ENCODE data around the gene NEURL2. TPM values are rescaled to one million over a fixed set of nuclear protein-coding genes. Genes with fewer than 3 reads are reported as not detected.
"Not testable (repeated sequence)": the region's sequence is repeated elsewhere in the genome, so short reads cannot be mapped to it uniquely, and the experiment has no call there.

Gene NEURL2
- total RNA-seq, 1 experiment from 2014 or later: 7.1 TPM

GRCh38 chr20:45905505-45906079, 14.6 kb upstream of the NEURL2 start:
- in situ Hi-C loops (cut with HindIII; ENCODE audit: low pct_unique_long_range_greater_than_20kb, low sequenced_read_pairs): no loop called here

DNA sequence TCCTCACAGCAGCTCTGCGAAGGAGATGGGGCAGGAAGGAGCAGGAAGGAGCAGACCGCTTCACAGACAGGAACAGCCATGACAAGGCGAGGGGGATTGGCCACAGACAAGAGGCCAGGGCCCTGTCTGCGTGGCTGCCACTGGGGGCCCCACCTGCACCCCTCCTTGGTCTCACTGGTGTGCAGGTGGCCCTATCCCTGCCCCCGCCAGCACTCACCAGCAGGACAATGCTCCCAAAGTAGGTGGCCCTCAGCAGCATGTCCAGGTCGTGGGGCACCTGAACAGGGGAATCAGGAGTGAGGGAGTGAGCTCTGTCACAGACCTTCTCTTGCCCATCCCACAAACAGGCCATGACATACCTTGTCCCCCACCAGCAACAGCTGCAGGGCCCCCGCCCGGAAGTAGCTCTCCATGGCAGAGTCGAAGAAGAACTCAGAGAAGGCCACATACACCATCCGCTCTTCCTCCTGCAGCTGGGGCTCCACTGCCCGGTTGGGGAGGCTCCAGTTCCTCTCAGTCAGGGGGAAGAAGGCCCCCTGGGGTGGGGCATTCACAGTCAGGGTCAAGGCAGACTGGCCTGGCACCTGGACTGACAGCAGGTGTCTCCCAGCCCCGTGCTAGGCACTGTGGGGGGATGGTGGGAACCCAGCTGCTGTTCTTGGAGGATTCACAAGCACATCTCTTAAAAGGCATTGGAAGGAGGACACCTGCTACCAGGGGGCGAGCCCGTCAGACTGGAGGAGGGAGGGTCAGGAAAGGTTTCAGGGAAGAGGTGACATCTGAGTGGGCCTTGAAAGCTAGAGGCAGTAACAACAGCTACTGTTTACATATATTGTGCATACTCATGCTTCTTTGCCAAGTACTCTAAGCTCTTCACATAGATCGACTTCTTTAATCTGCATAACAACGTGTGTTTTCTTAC, 13.8 kb upstream of the NEURL2 start:
- in situ Hi-C loops (cut with HindIII; ENCODE audit: low pct_unique_long_range_greater_than_20kb, low sequenced_read_pairs): no loop called here
- no peak for DNase-seq (ENCODE audit: low read depth, low spot score)

More at GRCh38 chr20:45905505-45906079, 14.6 kb upstream of the NEURL2 start:
- no peak for DNase-seq (ENCODE audit: low read depth, low spot score)

DNA sequence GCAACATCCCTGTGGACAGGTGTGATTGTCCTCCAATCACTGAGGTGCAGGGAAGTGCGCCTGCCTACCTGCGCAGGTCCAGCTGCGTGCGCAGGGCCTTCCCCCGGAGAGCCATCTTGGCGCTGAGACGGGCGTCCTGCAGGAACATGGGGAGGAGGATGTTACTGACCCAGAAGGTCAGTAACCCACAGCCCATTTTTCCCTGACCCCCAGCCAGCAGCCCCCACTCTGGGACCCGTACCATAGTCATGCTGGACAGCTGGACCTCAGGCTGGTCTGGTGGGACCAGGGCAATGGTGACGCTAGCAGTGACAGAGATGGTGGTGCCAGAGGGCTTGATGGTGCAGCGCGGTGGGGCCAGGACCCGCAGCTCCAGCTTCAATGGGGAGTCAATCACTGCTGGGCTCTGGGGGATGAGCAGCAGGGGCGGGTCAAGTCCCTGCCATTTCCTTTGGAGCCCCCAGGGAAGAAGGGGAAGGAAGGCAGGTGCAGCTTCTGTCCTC, 11.2 kb upstream of the NEURL2 start:
- no peak for DNase-seq (ENCODE audit: low read depth, low spot score)
- in situ Hi-C loops (cut with HindIII; ENCODE audit: low pct_unique_long_range_greater_than_20kb, low sequenced_read_pairs): no loop called here

GRCh38 chr20:45901332-45901731, 10.3 kb upstream of the NEURL2 start:
- DNase-seq (ENCODE audit: low read depth, low spot score); in situ Hi-C loops (cut with HindIII; ENCODE audit: low pct_unique_long_range_greater_than_20kb, low sequenced_read_pairs): not testable (repeated sequence)

GRCh38 chr20:45899046-45899835, 8.2 kb upstream of the NEURL2 start:
- in situ Hi-C loops (cut with HindIII; ENCODE audit: low pct_unique_long_range_greater_than_20kb, low sequenced_read_pairs): no loop called here
- DNase-seq (ENCODE audit: low read depth, low spot score): no peak

- DNase-seq (ENCODE audit: low read depth, low spot score): no peak
- in situ Hi-C loops (cut with HindIII; ENCODE audit: low pct_unique_long_range_greater_than_20kb, low sequenced_read_pairs): no loop called here
These were observed 7.3 kb upstream of the NEURL2 start for GRCh38 chr20:45898285-45898684.

DNA sequence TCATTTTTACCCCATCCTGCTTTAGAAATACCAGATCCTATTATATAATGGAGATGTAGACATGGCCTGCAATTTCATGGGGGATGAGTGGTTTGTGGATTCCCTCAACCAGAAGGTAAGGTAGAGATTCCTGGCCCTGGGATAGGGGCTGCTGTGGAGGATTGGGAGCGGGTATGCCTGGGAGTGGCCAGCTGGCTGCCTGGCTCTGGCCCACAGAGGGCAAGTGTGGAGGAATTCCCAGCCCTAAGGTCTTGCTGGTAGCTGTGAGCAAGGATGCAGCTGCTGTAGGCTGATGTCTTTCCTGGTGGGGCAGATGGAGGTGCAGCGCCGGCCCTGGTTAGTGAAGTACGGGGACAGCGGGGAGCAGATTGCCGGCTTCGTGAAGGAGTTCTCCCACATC, 6.7 kb upstream of the NEURL2 start:
- in situ Hi-C loops (cut with HindIII; ENCODE audit: low pct_unique_long_range_greater_than_20kb, low sequenced_read_pairs): no loop called here
- DNase-seq (ENCODE audit: low read depth, low spot score): no peak

DNA sequence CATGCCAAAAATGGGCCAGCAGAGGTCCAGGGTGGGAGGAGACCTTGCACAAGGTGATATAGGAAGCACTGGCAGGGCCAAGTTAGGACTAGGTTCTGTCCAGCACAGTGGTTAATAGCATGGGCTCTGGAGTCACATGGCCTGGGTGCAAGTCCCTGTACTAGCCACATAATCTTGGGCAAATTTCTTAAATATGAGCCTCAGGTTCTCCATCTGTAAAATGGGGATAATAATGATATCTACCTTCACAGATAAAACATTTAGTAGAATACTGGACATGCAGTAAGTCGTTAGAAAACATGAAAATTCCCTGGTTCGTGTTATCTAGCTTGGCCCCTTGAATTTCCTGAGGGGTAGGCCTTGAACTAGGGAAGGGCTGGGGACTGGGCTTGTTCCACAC, 6.3 kb upstream of the NEURL2 start:
- in situ Hi-C loops (cut with HindIII; ENCODE audit: low pct_unique_long_range_greater_than_20kb, low sequenced_read_pairs): no loop called here

GRCh38 chr20:45896641-45897161, 5.7 kb upstream of the NEURL2 start:
- no peak for DNase-seq (ENCODE audit: low read depth, low spot score)
- in situ Hi-C loops (cut with HindIII; ENCODE audit: low pct_unique_long_range_greater_than_20kb, low sequenced_read_pairs): no loop called here

More for the DNA sequence above, 6.3 kb upstream of the NEURL2 start:
- DNase-seq (ENCODE audit: low read depth, low spot score): no peak

DNA sequence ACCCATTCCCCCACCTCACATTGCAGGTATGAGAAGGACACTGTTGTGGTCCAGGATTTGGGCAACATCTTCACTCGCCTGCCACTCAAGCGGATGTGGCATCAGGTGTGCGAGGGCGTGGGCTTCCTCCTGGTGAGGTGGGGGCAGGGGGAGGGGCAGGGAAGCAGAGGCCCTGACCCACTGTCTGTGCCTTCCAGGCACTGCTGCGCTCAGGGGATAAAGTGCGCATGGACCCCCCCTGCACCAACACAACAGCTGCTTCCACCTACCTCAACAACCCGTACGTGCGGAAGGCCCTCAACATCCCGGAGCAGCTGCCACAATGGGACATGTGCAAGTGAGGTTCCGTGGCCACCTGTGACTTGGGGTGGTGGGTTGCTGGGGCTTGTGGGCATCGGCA, 3.8 kb upstream of the NEURL2 start:
- DNase-seq (ENCODE audit: low read depth, low spot score): no peak
- in situ Hi-C loops (cut with HindIII; ENCODE audit: low pct_unique_long_range_greater_than_20kb, low sequenced_read_pairs): no loop called here

GRCh38 chr20:45893831-45894230, 2.8 kb upstream of the NEURL2 start:
- DNase-seq (ENCODE audit: low read depth, low spot score): no peak
- in situ Hi-C loops (cut with HindIII; ENCODE audit: low pct_unique_long_range_greater_than_20kb, low sequenced_read_pairs): no loop called here

DNA sequence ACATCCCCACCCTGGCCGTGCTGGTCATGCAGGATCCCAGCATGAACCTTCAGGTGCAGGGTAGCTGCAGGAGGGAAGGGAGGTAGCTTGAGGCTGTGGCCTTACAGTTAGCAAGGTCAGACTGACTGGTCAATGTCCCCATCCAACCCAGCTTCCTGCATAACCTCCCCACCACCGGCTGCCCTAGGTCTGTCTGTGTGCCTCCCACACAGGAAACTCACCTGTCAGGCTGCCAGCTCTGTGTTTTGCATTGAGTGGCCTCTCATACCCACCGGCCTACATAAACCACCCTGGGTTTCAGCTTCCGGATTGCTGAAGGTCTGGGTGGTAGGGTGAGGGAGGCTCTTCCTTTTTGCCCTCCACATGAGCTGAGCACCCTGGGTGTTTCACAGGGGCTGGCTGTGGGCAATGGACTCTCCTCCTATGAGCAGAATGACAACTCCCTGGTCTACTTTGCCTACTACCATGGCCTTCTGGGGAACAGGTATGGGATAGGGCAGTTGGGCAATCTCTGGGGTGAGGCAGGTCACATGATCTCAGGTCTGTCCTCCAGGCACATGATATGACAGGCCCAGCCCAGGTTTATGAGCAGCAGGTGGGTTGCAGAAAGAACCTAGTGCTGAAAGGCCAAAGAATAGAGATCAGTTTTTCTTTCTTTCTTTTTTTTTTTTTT, 2.0 kb upstream of the NEURL2 start:
- DNase-seq (ENCODE audit: low read depth, low spot score): no peak
- in situ Hi-C loops (cut with HindIII; ENCODE audit: low pct_unique_long_range_greater_than_20kb, low sequenced_read_pairs): no loop called here

GRCh38 chr20:45892049-45892825, 1.2 kb upstream of the NEURL2 start:
- peak; percentile 60 for DNase-seq (ENCODE audit: low read depth, low spot score)
- in situ Hi-C loops (cut with HindIII; ENCODE audit: low pct_unique_long_range_greater_than_20kb, low sequenced_read_pairs): no loop called here

DNA sequence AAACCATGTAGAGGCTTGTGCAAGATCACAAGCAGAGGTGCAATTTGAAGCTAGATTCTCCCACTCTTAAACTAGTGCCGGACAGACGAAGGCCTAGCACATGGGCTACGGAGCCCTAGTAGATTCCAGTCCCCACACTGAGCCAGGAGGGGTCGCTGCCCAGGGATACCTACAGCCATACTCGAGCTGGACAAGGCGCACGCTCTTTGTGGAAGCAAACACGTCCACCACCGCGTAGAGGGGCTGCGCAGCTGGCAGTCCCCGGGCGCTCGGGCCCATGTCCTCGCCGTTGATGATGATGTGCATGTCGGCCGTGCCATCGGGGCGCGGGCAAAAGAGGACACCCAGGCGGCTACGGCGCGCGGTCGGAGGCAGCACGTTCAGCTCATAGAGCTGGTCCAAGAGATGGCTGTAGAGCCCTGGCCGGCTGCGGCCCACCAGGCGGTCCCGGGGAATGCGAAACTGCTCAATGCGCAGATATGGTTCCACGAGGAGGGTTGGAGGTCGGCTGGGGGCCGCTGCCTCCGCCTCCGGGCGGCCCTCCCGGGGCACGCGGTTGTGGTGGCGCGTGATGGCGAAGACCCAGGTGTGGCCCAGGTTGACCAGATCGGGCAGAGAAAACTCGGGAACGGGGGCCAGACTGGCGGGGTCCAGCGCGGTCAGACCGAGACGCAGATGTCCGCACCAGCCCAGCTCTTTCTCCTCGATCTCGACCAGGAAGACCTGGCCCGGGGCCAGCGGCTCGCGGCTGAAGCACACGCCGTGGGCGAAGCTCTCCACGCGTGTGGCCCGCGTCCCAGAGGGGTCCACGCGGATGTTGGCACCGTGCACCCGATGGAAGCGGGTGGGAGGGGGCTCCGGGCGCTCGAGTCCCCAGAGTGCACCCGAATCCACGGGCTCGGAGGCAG, 677 bp downstream of the NEURL2 start:
- peak; percentile 83 for DNase-seq (ENCODE audit: low read depth, low spot score)
- in situ Hi-C loops (cut with HindIII; ENCODE audit: low pct_unique_long_range_greater_than_20kb, low sequenced_read_pairs): no loop called here

DNA sequence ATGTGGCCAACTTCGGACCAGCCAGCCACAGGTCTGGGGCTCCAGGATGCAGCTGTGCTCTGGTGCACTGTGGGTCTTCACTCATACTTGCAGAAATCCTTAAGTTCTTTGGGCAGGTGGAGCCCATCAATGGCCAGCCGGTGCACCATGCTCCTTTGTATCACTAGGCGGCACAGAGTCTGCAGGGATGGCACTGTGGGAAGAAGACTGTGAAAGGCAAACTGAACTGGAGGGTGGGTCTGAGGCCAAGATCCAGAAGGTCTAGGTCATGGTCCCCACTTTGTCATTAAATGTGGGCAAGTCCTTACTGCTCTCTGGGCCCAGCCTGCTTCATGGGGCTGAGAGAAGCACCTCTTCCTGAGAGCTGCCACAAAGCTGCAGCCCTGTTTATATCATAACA, 2.3 kb downstream of the NEURL2 start:
- DNase-seq (ENCODE audit: low read depth, low spot score): no peak

DNA sequence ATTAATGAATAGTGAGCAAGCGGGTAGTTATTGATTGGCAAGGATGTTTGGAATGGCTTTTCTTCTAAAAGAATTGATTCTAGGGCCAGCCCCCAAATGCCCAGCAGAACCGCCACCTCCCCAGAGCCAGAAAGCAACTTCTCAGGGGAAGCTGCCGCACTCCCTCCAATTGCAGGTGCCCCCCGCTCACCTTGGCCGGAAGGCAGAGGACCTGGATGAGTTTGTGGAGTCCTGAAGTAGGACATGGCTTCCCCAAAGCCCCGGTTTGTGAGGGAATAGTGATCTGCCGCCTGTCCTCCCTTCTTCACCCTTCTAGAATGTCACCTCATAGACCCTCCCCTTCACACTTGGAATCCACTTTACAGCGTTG, 3.7 kb downstream of the NEURL2 start, which contains the start of gene SPATA25:
TSS of gene SPATA25 (minus strand) at position 277 of the 370 bp plus-strand sequence. CDS start at position 245, 32 bp downstream.
- DNase-seq (ENCODE audit: low read depth, low spot score): no peak
- in situ Hi-C loops (cut with HindIII; ENCODE audit: low pct_unique_long_range_greater_than_20kb, low sequenced_read_pairs): no loop called here

More for the DNA sequence above, 2.3 kb downstream of the NEURL2 start:
- in situ Hi-C loops (cut with HindIII; ENCODE audit: low pct_unique_long_range_greater_than_20kb, low sequenced_read_pairs): no loop called here

Measured in SK-MEL-5 (cell line).